Parathyroid adenoma (tissue), 2 donors: ENCODE measurements around the gene ALX4.

ENCODE experiments used
- H2AFZ ChIP-seq: fragments of 300-600 bp; sonication (generic); one replicate; pipeline ENCODE4 v1.7.0; 2017; ENCODE audit warnings: antibody characterized with exemption, mild to moderate bottlenecking
- H3K27ac ChIP-seq: fragments of 300-600 bp; sonication (generic); one replicate; pipeline ENCODE4 v1.7.0; 2017
- H3K27me3 ChIP-seq: fragments of 300-600 bp; sonication (generic); one replicate; pipeline ENCODE4 v1.7.0; 2017; ENCODE audit warnings: low read length; ENCODE audit not compliant: control insufficient read depth, insufficient read depth
- H3K36me3 ChIP-seq: fragments of 300-600 bp; sonication (generic); one replicate; pipeline ENCODE4 v1.7.0; 2017; ENCODE audit warnings: low read length; ENCODE audit not compliant: control insufficient read depth, insufficient read depth
- H3K4me1 ChIP-seq: fragments of 300-600 bp; sonication (generic); one replicate; pipeline ENCODE4 v1.7.0; 2017; ENCODE audit warnings: control low read depth
- H3K4me2 ChIP-seq: fragments of 300-600 bp; sonication (generic); one replicate; pipeline ENCODE4 v1.7.0; 2017; ENCODE audit warnings: low read length
- H3K4me3 ChIP-seq: fragments of 300-600 bp; sonication (generic); one replicate; pipeline ENCODE4 v1.7.0; 2017; ENCODE audit warnings: low read depth, low read length
- H3K79me2 ChIP-seq: fragments of 300-600 bp; sonication (generic); one replicate; pipeline ENCODE4 v1.7.0; 2017; ENCODE audit warnings: control low read depth
- H3K9ac ChIP-seq: fragments of 300-600 bp; sonication (generic); one replicate; pipeline ENCODE4 v1.7.0; 2017; ENCODE audit warnings: mild to moderate bottlenecking
- H3K9me3 ChIP-seq: fragments of 300-600 bp; sonication (generic); one replicate; pipeline ENCODE4 v1.7.0; 2017; ENCODE audit warnings: low read length; ENCODE audit not compliant: control insufficient read depth
- CTCF ChIP-seq: fragments of 300-600 bp; sonication (generic); IDR thresholded peaks from one replicate; pipeline ENCODE4 v1.7.0; 2017; ENCODE audit warnings: antibody characterized with exemption, mild to moderate bottlenecking
- donor health status: primary hyperparathyroidism.

The ALX4 gene

DNA sequence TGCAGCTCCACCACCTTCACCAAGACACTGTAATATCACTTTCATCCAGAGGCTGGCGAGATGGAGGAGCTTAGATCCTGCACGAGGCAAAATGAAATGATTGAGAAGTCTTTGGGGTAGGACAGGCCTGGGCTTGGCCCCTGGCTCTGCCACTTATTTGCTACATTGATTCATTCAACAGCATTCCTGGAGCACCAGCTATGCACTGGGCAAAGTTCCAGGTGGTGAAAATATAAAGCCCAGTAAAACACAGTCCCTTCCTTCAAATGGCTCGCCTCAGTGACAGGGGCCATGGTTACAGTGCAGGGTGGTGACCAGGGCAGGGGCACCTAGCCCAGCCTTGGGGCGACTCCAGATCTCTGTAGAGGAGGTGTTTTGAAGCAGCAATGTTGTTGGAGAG, 19.7 kb downstream of the ALX4 start:
- TF ChIP-seq CTCF = no peak

DNA sequence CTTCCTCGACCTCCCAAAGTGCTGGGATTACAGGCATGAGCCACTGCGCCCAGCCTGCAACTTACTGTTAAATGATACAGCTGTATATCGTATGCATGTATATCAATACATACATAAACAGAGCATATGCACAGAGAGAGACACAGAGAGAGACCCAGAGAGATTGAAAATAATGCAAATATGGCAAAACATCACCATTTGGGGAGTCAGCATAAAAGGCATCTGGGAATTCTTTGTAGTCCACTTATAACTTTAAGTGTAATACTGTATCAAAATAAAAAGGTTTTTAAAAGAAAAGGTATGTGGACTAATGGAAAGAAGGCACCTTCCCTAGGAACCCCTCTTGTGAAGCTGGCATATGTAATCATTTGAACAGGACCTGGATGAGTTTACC, 21.8 kb downstream of the ALX4 start:
- H3K9me3 ChIP-seq = no peaks in the 10 kb centered on the region

More for the DNA sequence above, 19.7 kb downstream of the ALX4 start:
- Histone ChIP-seq H3K27ac (no peak overlapping the region), H3K79me2 (no peaks in the 10 kb centered on the region), H3K9me3 (no peaks in the 10 kb centered on the region), H3K4me2 (no peak overlapping the region), H3K4me3 (no peak overlapping the region), H3K4me1 (no peaks in the 10 kb centered on the region), H3K9ac (no peak overlapping the region), H3K27me3 (no peaks in the 10 kb centered on the region), H3K36me3 (no peaks in the 10 kb centered on the region), H2AFZ (no peak overlapping the region)

DNA sequence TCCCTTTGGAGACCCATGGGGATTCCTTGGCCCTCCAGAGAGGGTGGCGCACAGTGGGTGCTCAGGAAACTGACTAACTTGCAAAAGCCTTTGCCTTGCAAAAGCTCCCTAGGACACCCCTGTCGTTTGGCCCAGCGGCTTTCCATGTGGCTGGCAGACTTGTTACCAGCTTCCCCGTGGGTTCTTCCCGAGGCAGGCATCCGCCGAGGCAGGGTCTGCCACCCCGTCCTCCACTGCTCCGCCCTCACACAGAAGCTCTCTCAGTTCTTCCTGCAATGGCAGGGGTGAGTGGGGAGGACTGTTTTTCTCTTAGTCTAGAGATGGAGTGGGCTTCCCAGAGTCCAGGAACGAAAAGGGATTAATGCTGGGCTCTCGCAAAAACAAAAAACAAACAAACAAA, 23.0 kb downstream of the ALX4 start:
- Histone ChIP-seq H3K36me3 (no peaks in the 10 kb centered on the region), H3K27ac (no peak overlapping the region), H3K4me1 (no peaks in the 10 kb centered on the region), H3K4me3 (no peak overlapping the region), H3K9me3 (no peaks in the 10 kb centered on the region), H3K4me2 (no peak overlapping the region), H2AFZ (no peak overlapping the region), H3K9ac (no peak overlapping the region), H3K79me2 (no peaks in the 10 kb centered on the region), H3K27me3 (no peaks in the 10 kb centered on the region)
- TF ChIP-seq CTCF = no peak

More for the DNA sequence above, 21.8 kb downstream of the ALX4 start:
- no peak overlapping the region for H3K27ac ChIP-seq
- no peak overlapping the region for H2AFZ ChIP-seq
- H3K79me2 ChIP-seq = no peaks in the 10 kb centered on the region
- no peak overlapping the region for H3K9ac ChIP-seq
- H3K4me2 ChIP-seq = no peak overlapping the region
- no peaks in the 10 kb centered on the region for H3K27me3 ChIP-seq
- TF ChIP-seq CTCF = no peak
- H3K4me1 ChIP-seq = no peaks in the 10 kb centered on the region
- no peak overlapping the region for H3K4me3 ChIP-seq
- no peaks in the 10 kb centered on the region for H3K36me3 ChIP-seq

- H3K27me3 ChIP-seq = no peaks in the 10 kb centered on the region
- no peak overlapping the region for H3K9ac ChIP-seq
- TF ChIP-seq CTCF = peak; percentile 74
- no peak overlapping the region for H2AFZ ChIP-seq
- H3K4me1 ChIP-seq = no peaks in the 10 kb centered on the region
- H3K79me2 ChIP-seq = no peaks in the 10 kb centered on the region
- no peak overlapping the region for H3K4me3 ChIP-seq
- H3K36me3 ChIP-seq = no peaks in the 10 kb centered on the region
- H3K4me2 ChIP-seq = no peak overlapping the region
- no peaks in the 10 kb centered on the region for H3K9me3 ChIP-seq
- no peak overlapping the region for H3K27ac ChIP-seq
These were observed 23.6 kb downstream of the ALX4 start for GRCh38 chr11:44286268-44286880.

DNA sequence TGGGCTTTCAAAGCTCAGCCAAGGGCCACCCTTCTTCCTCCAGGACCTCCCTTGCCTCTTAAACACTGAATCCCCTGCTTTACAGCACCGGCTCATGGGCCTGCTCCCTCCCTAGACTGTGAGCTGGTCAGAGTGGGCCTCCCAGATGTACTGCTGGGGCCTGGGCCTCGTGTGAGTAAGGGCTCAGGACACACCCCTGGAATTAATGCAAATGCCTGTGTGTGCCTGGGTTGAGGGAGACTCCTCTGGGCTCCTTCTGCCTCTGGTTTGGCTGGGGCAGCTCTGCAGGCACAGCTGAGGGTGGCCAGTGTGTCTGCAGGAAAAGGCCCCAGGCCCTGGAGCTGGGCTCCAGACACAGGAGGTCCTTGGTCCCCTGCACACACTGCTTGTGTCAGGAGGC, 24.2 kb downstream of the ALX4 start:
- no peaks in the 10 kb centered on the region for H3K4me1 ChIP-seq

More for the DNA sequence above, 24.2 kb downstream of the ALX4 start:
- no peak overlapping the region for H3K9ac ChIP-seq
- no peak for TF ChIP-seq CTCF
- H3K4me2 ChIP-seq = no peak overlapping the region
- no peaks in the 10 kb centered on the region for H3K36me3 ChIP-seq
- H3K79me2 ChIP-seq = no peaks in the 10 kb centered on the region
- H3K9me3 ChIP-seq = no peaks in the 10 kb centered on the region
- no peak overlapping the region for H2AFZ ChIP-seq
- no peaks in the 10 kb centered on the region for H3K27me3 ChIP-seq
- no peak overlapping the region for H3K27ac ChIP-seq
- H3K4me3 ChIP-seq = no peak overlapping the region
